HepG2 (cell line): ENCODE results near the gene CMTM8. TPM values are rescaled to one million over a fixed set of nuclear protein-coding genes. Genes with fewer than 3 reads are reported as not detected.

Experiments
- ARID4A ChIP-seq: sonication (generic); formaldehyde crosslinking; IDR thresholded peaks from 2 replicates; pipeline ENCODE4 v1.5.0; 2020; ENCODE audit warnings: mild to moderate bottlenecking, missing genetic modification reagents, borderline replicate concordance
- CREBL2 ChIP-seq: sonication (generic); formaldehyde crosslinking; IDR thresholded peaks from 2 replicates; pipeline ENCODE4 v1.8.1; 2023; ENCODE audit warnings: missing genetic modification reagents, mild to moderate bottlenecking, borderline replicate concordance
- FLYWCH1 ChIP-seq: sonication (generic); formaldehyde crosslinking; IDR thresholded peaks from 2 replicates; pipeline ENCODE4 v1.8.1; 2023; ENCODE audit warnings: mild to moderate bottlenecking, missing genetic modification reagents
- FOXO1 ChIP-seq: sonication (generic); formaldehyde crosslinking; IDR thresholded peaks from 2 replicates; pipeline ENCODE4 v1.4.0; 2020; ENCODE audit warnings: missing genetic modification reagents
- MNT ChIP-seq: fragments of 450-650 bp; IDR thresholded peaks from 2 replicates; pipeline ENCODE4 v1.6.1; 2016
- NR2F1 ChIP-seq, 2 experiments: fragments of 450-650 bp in 1 of 2; formaldehyde crosslinking in 1 of 2; IDR thresholded peaks; 2 replicates each; pipeline versions ENCODE4 v1.5.0 to v1.6.1; 2016 to 2020; ENCODE audit warnings: mild to moderate bottlenecking in 1 of 2, missing compliant biosample characterization in 1 of 2, missing genetic modification reagents in 1 of 2, moderate library complexity in 1 of 2
- PAX8 ChIP-seq: sonication (generic); formaldehyde crosslinking; IDR thresholded peaks from 2 replicates; pipeline ENCODE4 v1.8.0; 2022; ENCODE audit warnings: mild to moderate bottlenecking, missing genetic modification reagents, borderline replicate concordance
- PCBP2 ChIP-seq: fragments of 200-400 bp; formaldehyde crosslinking; optimal IDR thresholded peaks from 2 replicates; pipeline ENCODE3; 2018; ENCODE audit warnings: low read length, low read depth; ENCODE audit not compliant: poor library complexity, severe bottlenecking
- REL ChIP-seq: sonication (generic); formaldehyde crosslinking; conservative IDR thresholded peaks from 2 replicates; pipeline ENCODE4 v1.8.0; 2022; ENCODE audit warnings: mild to moderate bottlenecking, missing genetic modification reagents, moderate library complexity
- RORA ChIP-seq: sonication (generic); formaldehyde crosslinking; IDR thresholded peaks from 2 replicates; pipeline ENCODE4 v1.5.0; 2020; ENCODE audit warnings: mild to moderate bottlenecking, missing genetic modification reagents, moderate library complexity
- SNAPC5 ChIP-seq: sonication (generic); formaldehyde crosslinking; IDR thresholded peaks from 2 replicates; pipeline ENCODE4 v1.8.1; 2023; ENCODE audit warnings: mild to moderate bottlenecking, missing genetic modification reagents, borderline replicate concordance
- SP140L ChIP-seq: sonication (generic); formaldehyde crosslinking; IDR thresholded peaks from 2 replicates; pipeline ENCODE4 v1.4.0; 2020; ENCODE audit warnings: missing genetic modification reagents, borderline replicate concordance
- TIGD3 ChIP-seq: sonication (generic); formaldehyde crosslinking; IDR thresholded peaks from 2 replicates; pipeline ENCODE4 v1.5.1; 2020; ENCODE audit warnings: mild to moderate bottlenecking, missing genetic modification reagents, borderline replicate concordance
- TP53 ChIP-seq: sonication (generic); formaldehyde crosslinking; conservative IDR thresholded peaks from 2 replicates; pipeline ENCODE4 v1.4.0; 2020; ENCODE audit warnings: missing genetic modification reagents
- ZBTB3 ChIP-seq: sonication (generic); formaldehyde crosslinking; IDR thresholded peaks from 2 replicates; pipeline ENCODE4 v1.4.0; 2020; ENCODE audit warnings: low read depth, mild to moderate bottlenecking, moderate library complexity, missing genetic modification reagents, borderline replicate concordance
- ZNF34 ChIP-seq: sonication (generic); formaldehyde crosslinking; IDR thresholded peaks from 2 replicates; pipeline ENCODE4 v1.4.0; 2020; ENCODE audit warnings: mild to moderate bottlenecking, missing genetic modification reagents, borderline replicate concordance
- ZNF350 ChIP-seq: sonication (generic); formaldehyde crosslinking; IDR thresholded peaks from 2 replicates; pipeline ENCODE4 v1.4.0; 2020; ENCODE audit warnings: mild to moderate bottlenecking, low read depth, missing genetic modification reagents, borderline replicate concordance
- ZNF501 ChIP-seq: sonication (generic); formaldehyde crosslinking; IDR thresholded peaks from 2 replicates; pipeline ENCODE4 v1.5.1; 2020; ENCODE audit warnings: mild to moderate bottlenecking, moderate library complexity, missing genetic modification reagents
- ZNF547 ChIP-seq: sonication (generic); formaldehyde crosslinking; IDR thresholded peaks from 2 replicates; pipeline ENCODE4 v1.5.1; 2020; ENCODE audit warnings: mild to moderate bottlenecking, missing genetic modification reagents
- ZNF614 ChIP-seq: IDR thresholded peaks from 2 replicates; pipeline ENCODE4 v1.6.1; 2018; ENCODE audit warnings: missing biosample characterization, missing genetic modification reagents, inconsistent platforms, borderline replicate concordance
- ZNF879 ChIP-seq: sonication (generic); formaldehyde crosslinking; IDR thresholded peaks from 2 replicates; pipeline ENCODE4 v1.8.1; 2023; ENCODE audit warnings: missing genetic modification reagents
- polyA plus RNA-seq, 8 experiments: library from polyadenylated mRNA; depleted of rRNA in 3 of 8; stranded (reverse) in 7 of 8; unstranded in 1 of 8; fragments of >200 nt; fragmentation: Illumina TruSeq in 4 of 8; extraction: Trizol in 4 of 8; gene quantifications; 2 replicates each; pipeline versions ENCODE4 v1.2.1 to v1.2.3, GENCODE V29; 2011 to 2016; ENCODE audit warnings: low read depth in 4 of 8, missing spikeins in 1 of 8, mixed read lengths in 1 of 8; ENCODE audit not compliant: insufficient read depth in 1 of 8
- total RNA-seq, 5 experiments: library from RNA; depleted of rRNA; stranded (reverse); fragments of >200 nt; fragmentation: Illumina TruSeq; extraction: Trizol; gene quantifications; 2 replicates each; pipeline ENCODE4 v1.2.3, GENCODE V29; 2016; ENCODE audit warnings: low read depth in 1 of 5

The CMTM8 gene
- total and polyA plus RNA-seq, 2 of the 13 experiments (the other 11 are each of a cell fraction or from before 2014, with no cell fraction given): 8.9 to 15.8 TPM

GRCh38 chr3:32391643-32392535 is 153.4 kb downstream of the CMTM8 start, which contains the start of gene CMTM7 (continued):
- TF ChIP-seq PCBP2: no peak
- TF ChIP-seq PAX8 (CRISPR knock-in tag): no peak
- TF ChIP-seq FOXO1 (CRISPR knock-in tag): peak; percentile 6; the same call in 1 of the 2 replicates
- no peak for TF ChIP-seq TP53
- TF ChIP-seq ZBTB3 (CRISPR knock-in tag): no peak
- no peak for TF ChIP-seq ZNF34 (CRISPR knock-in tag)
- no peak for TF ChIP-seq RORA (CRISPR knock-in tag)
- TF ChIP-seq SNAPC5: no peak
- no peak for TF ChIP-seq TIGD3 (CRISPR knock-in tag)
- no peak for TF ChIP-seq FLYWCH1 (CRISPR knock-in tag)
- TF ChIP-seq REL (CRISPR knock-in tag): no peak
- peak; percentile 92 for TF ChIP-seq ZNF879 (CRISPR knock-in tag)
- TF ChIP-seq SP140L (CRISPR knock-in tag): no peak
- TF ChIP-seq ZNF614 (CRISPR knock-in tag): no peak
- peak; percentile 81; the same call in 1 of the 2 replicates for TF ChIP-seq ARID4A (CRISPR knock-in tag)
- no peak for TF ChIP-seq ZNF350 (CRISPR knock-in tag)
- 0 out of 2 replicates have a peak, but pooled peaks have one; percentile 36 for TF ChIP-seq CREBL2 (CRISPR knock-in tag)
- TF ChIP-seq MNT: no peak
- peak; percentile 79 for TF ChIP-seq ZNF547 (CRISPR knock-in tag)
- TF ChIP-seq ZNF501 (CRISPR knock-in tag): peak; percentile 42; the same call in 1 of the 2 replicates
- no peak for TF ChIP-seq NR2F1 (CRISPR knock-in tag; IDR thresholded peaks at IDR 0.05)
